ENCODE results near the gene PCDHGA8.

DNA sequence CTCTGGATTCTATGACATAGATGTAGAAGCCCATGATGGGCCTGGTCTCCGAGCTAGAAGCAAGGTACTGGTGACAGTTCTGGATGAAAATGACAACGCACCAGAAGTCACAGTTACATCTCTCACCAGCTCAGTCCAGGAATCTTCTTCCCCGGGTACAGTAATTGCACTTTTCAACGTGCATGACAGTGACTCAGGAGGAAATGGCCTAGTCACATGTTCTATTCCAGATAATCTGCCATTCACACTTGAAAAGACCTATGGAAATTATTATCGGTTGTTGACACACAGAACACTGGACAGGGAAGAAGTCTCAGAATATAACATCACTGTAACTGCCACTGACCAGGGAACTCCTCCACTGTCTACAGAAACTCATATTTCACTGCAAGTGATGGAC, 36.3 kb upstream of the PCDHGA8 start:
- TF ChIP-seq, protein P1, sequence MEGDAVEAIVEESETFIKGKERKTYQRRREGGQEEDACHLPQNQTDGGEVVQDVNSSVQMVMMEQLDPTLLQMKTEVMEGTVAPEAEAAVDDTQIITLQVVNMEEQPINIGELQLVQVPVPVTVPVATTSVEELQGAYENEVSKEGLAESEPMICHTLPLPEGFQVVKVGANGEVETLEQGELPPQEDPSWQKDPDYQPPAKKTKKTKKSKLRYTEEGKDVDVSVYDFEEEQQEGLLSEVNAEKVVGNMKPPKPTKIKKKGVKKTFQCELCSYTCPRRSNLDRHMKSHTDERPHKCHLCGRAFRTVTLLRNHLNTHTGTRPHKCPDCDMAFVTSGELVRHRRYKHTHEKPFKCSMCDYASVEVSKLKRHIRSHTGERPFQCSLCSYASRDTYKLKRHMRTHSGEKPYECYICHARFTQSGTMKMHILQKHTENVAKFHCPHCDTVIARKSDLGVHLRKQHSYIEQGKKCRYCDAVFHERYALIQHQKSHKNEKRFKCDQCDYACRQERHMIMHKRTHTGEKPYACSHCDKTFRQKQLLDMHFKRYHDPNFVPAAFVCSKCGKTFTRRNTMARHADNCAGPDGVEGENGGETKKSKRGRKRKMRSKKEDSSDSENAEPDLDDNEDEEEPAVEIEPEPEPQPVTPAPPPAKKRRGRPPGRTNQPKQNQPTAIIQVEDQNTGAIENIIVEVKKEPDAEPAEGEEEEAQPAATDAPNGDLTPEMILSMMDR (IDR thresholded peaks at IDR 0.05), result no peak
- TF ChIP-seq POLR2A (IDR thresholded peaks at IDR 0.05; ENCODE audit: low read depth), result no peak

All from esophagus muscularis mucosa (tissue), 3 donors.